RWPE2 (cell line): ENCODE measurements around the gene SSBP4.

ENCODE experiments used
- ATAC-seq: fragments of 200-7000 bp; cut with Tn5 transposase; 3 replicates; pipeline ENCODE4 v1.9.1; 2021; ENCODE audit warnings: low read depth
- DNase-seq: peaks from one replicate; pipeline ENCODE4 v3.0.0-alpha.2; 2020; ENCODE audit warnings: low spot score
- H3K27ac ChIP-seq: fragments of 450-650 bp; 2 replicates; pipeline ENCODE4 v1.5.1; 2017; ENCODE audit warnings: mild to moderate bottlenecking; ENCODE audit not compliant: poor library complexity, severe bottlenecking
- H3K27me3 ChIP-seq: fragments of 250-450 bp; sonication (Bioruptor Pico); 2 replicates; pipeline ENCODE4 v1.5.1; 2021; ENCODE audit warnings: mild to moderate bottlenecking, moderate library complexity; ENCODE audit not compliant: insufficient read depth, poor library complexity, severe bottlenecking
- H3K36me3 ChIP-seq: fragments of 250-450 bp; sonication (Bioruptor Pico); 2 replicates; pipeline ENCODE4 v1.5.1; 2020; ENCODE audit warnings: low read depth, mild to moderate bottlenecking, moderate library complexity
- H3K4me1 ChIP-seq: fragments of 250-450 bp; sonication (Bioruptor Pico); 2 replicates; pipeline ENCODE4 v1.5.1; 2021; ENCODE audit warnings: mild to moderate bottlenecking, moderate library complexity; ENCODE audit not compliant: insufficient read depth, poor library complexity, severe bottlenecking
- H3K4me3 ChIP-seq: fragments of 250-450 bp; sonication (Bioruptor Pico); 2 replicates; pipeline ENCODE4 v1.5.1; 2021; ENCODE audit warnings: mild to moderate bottlenecking, moderate library complexity; ENCODE audit not compliant: severe bottlenecking
- H3K9me3 ChIP-seq: fragments of 250-450 bp; sonication (Bioruptor Pico); 2 replicates; pipeline ENCODE4 v1.5.1; 2021; ENCODE audit warnings: mild to moderate bottlenecking, moderate library complexity; ENCODE audit not compliant: severe bottlenecking
- CTCF ChIP-seq: fragments of 450-650 bp; IDR thresholded peaks from one replicate; pipeline ENCODE4 v1.5.1; 2017; ENCODE audit warnings: mild to moderate bottlenecking, moderate library complexity; ENCODE audit not compliant: poor library complexity, severe bottlenecking

The SSBP4 gene

GRCh38 chr19:18450021-18450930 lies 31.1 kb downstream of the SSBP4 start:
- DNase-seq = no peak
- TF ChIP-seq CTCF = no peak
- ATAC-seq = no peak
- no peak overlapping the region for H3K4me3 ChIP-seq
- H3K36me3 ChIP-seq = peaks cover 45% of the 10 kb centered on the region
- no peaks in the 10 kb centered on the region for H3K27me3 ChIP-seq
- H3K4me1 ChIP-seq = peaks cover 3% of the 10 kb centered on the region
- H3K27ac ChIP-seq = no peak overlapping the region
- no peaks in the 10 kb centered on the region for H3K9me3 ChIP-seq

DNA sequence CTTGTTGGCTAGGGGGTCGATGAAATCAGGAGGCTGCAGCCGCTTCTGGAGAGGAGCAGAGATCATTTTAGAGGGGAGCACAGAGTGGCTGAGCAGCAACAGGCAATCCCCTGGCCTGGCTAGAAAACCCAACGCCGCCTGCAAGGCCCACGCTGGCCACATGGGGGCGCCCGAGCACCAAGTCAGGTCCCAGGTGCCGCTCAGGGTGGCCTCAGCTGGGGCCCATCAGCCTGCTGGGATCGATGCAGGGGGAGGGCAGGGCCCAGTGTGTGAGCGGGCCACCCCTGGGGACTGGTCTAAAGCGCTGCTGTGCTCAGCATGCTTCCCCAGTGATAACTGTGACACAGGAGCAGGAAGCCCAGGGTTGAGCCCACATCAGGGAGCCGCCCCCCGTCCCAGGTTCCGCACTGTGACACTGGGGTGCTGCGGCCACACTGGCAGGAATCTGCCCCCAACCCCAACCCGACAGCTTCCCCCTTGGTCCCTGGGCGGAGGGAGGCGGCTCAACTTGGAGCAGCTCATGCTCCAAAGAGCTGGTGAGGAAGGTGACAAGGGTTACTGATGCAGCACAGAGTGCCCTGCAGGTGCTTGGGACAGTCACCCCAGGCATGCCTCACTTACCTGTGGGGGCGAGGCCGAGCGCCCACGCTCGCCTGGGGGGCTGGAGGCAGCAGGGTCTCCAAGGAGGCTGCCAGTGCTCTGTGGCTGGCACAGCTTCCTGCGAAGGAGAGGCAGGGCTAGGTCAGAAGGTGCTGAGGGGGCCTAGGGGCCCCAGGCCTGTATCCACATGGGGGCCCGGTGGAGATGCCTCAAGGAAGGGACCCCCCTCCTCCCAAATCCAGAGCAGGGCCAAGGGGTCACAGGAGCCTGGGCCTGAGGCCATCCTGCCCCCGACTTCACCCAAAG lies 32.0 kb downstream of the SSBP4 start:
- H3K27ac ChIP-seq = no peak overlapping the region
- DNase-seq (no peak), ATAC-seq (peak; percentile 70)
- peaks cover 3% of the 10 kb centered on the region for H3K4me1 ChIP-seq
- no peaks in the 10 kb centered on the region for H3K9me3 ChIP-seq
- H3K27me3 ChIP-seq = no peaks in the 10 kb centered on the region
- H3K36me3 ChIP-seq = peaks cover 38% of the 10 kb centered on the region
- no peak overlapping the region for H3K4me3 ChIP-seq
- TF ChIP-seq CTCF = peak; percentile 95

DNA sequence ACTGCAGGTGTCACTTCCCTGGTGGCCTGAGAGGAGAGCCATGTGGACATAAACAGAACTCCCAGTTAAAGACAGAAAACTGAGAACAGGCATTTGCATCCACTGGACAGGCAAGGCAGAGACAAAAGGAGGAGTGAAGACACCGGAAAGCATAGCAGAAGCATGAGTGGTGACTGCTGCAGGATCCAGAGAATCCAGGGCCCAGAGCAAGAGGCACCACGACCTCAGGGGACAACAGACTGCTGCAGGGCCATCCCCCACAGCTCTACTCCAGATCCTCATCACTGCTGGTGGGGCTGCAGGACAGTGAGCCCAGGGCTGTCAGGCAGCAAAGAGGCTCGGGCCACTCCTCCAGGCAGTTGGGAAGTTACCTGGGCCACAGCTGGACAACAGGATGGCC lies 33.2 kb downstream of the SSBP4 start:
- no peak overlapping the region for H3K4me3 ChIP-seq
- H3K27me3 ChIP-seq = no peaks in the 10 kb centered on the region
- no peak for DNase-seq
- no peak for TF ChIP-seq CTCF
- H3K4me1 ChIP-seq = peaks cover 3% of the 10 kb centered on the region
- no peak overlapping the region for H3K27ac ChIP-seq
- H3K9me3 ChIP-seq = no peaks in the 10 kb centered on the region
- ATAC-seq = no peak
- peaks cover 41% of the 10 kb centered on the region for H3K36me3 ChIP-seq

GRCh38 chr19:18453269-18454024 lies 34.2 kb downstream of the SSBP4 start:
- no peaks in the 10 kb centered on the region for H3K27me3 ChIP-seq
- H3K36me3 ChIP-seq = peaks cover 45% of the 10 kb centered on the region
- peaks cover 3% of the 10 kb centered on the region for H3K4me1 ChIP-seq
- TF ChIP-seq CTCF = no peak
- no peak overlapping the region for H3K4me3 ChIP-seq
- H3K9me3 ChIP-seq = no peaks in the 10 kb centered on the region
- peak overlapping the region; percentile 18 for H3K27ac ChIP-seq
- ATAC-seq = peak; percentile 28; the same call in 1 of the 3 replicates
- no peak for DNase-seq
